ENCODE measurements around the gene SPATA2. TPM values are rescaled to one million over a fixed set of nuclear protein-coding genes. Genes with fewer than 3 reads are reported as not detected.
"Not testable (repeated sequence)": the region's sequence is repeated elsewhere in the genome, so short reads cannot be mapped to it uniquely, and the experiment has no call there.

SPATA2 gene
- total RNA-seq, 2 experiments from 2014 or later, result 8.4 to 9.0 TPM

DNA sequence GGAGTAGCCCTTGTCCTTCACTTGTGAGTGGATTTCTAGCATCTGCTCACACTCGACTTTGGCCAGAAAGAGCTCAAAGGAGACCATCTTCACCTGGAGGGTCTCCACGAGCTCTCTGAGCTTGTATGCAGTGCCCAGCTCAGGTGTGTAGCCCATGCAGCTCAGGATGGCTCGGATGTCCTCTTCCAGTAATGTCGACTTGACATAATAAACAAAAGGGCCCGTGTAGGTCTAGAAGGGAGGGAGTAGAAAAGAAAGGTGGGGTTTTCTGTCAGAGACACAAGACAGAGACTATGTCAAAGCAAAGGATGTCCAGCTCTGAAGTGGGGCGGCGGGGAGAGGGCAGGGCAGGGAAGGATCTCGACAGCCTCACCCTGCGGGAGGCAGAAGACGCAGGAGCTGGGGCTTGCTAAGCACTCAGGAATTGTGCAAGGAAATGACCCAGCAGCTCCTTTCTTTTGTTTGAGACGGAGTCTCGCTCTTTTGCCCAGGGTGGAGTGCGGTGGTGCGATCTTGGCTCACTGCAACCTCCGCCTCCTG is 8.6 kb downstream of the SPATA2 start:
- no peak for DNase-seq
- Mint-ChIP-seq H3K4me3 (no peak overlapping the region), H3K27ac (no peak overlapping the region), H3K9me3 (no peaks in the 10 kb centered on the region), H3K27me3 (no peaks in the 10 kb centered on the region), H3K4me1 (peaks cover 2% of the 10 kb centered on the region), H3K36me3 (ENCODE audit: low read depth) (peaks cover 25% of the 10 kb centered on the region)
- POLR2A ChIA-PET, result no interaction called here
- CTCF ChIA-PET, result interaction anchor here (1.5 to 2.7 kb wide), 2 partner anchors 9 to 19 kb away, joined by 3 to 10 read pairs; no protein-coding TSS in a partner anchor

- ChIA-PET CTCF (interaction anchor here (1.5 to 2.7 kb wide), 2 partner anchors 10 to 18 kb away, joined by 3 to 10 read pairs; no protein-coding TSS in a partner anchor), POLR2A (no interaction called here)
- H3K4me1 Mint-ChIP-seq, result peaks cover 2% of the 10 kb centered on the region
- DNase-seq, result no peak
- no peak overlapping the region for H3K27ac Mint-ChIP-seq
- H3K36me3 Mint-ChIP-seq (ENCODE audit: low read depth), result peaks cover 25% of the 10 kb centered on the region
- H3K9me3 Mint-ChIP-seq, result no peaks in the 10 kb centered on the region
- H3K27me3 Mint-ChIP-seq, result no peaks in the 10 kb centered on the region
- no peak overlapping the region for H3K4me3 Mint-ChIP-seq
Observed at GRCh38 chr20:49906101-49906604, 9.2 kb downstream of the SPATA2 start.

DNA sequence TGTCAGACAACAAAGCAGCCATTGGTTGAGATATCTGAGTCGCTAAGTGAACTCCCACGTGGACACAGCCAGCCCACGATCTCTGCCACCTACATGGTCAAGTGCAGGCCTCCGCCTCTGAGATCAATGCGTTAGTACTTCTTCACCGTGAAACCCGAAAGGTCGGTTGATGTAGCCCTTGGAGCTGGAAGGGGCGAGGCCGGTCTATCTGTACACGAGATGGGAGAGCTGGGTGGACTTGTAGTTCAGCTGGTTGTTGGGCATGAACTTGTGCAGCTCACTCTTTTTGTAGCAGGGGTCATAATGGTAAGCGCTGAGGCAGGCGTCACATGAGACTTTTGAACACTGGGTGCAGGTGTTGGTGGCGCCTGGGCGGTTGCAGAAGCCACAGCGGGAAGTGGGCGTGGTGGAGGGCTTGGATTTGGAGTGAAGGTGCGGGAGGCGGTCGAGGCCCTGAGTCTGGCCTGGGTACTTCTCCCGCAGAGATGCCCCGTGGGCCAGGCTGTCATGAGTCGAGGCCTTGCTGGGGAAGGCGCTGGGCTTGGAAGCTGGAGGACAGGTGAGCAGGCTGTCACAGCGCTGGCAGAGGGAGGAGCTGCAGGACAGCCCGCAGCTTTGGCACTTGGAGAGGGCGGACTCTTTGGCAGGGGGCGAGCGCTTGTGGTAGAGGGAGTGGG is 9.8 kb downstream of the SPATA2 start:
- H3K36me3 Mint-ChIP-seq (ENCODE audit: low read depth), result peaks cover 25% of the 10 kb centered on the region
- H3K4me3 Mint-ChIP-seq, result no peak overlapping the region
- H3K9me3 Mint-ChIP-seq, result no peaks in the 10 kb centered on the region
- no peaks in the 10 kb centered on the region for H3K27me3 Mint-ChIP-seq
- ChIA-PET CTCF (interaction anchor here (2.7 kb wide), 1 partner anchor 18 kb away, joined by 10 read pairs; no protein-coding TSS in a partner anchor), POLR2A (interaction anchor here (2.1 kb wide), 1 partner anchor 11 kb away, joined by 7 read pairs; no protein-coding TSS in a partner anchor)
- peaks cover 2% of the 10 kb centered on the region for H3K4me1 Mint-ChIP-seq
- peak overlapping the region; percentile 21 for H3K27ac Mint-ChIP-seq
- DNase-seq, result no peak

- Mint-ChIP-seq H3K4me3 (no peak overlapping the region), H3K36me3 (ENCODE audit: low read depth) (peaks cover 22% of the 10 kb centered on the region), H3K27me3 (no peaks in the 10 kb centered on the region), H3K27ac (no peak overlapping the region), H3K9me3 (no peaks in the 10 kb centered on the region), H3K4me1 (peaks cover 2% of the 10 kb centered on the region)
- POLR2A ChIA-PET, result interaction anchor here (2.1 kb wide), 1 partner anchor 11 kb away, joined by 7 read pairs; no protein-coding TSS in a partner anchor
- CTCF ChIA-PET, result interaction anchor here (0.6 to 2.7 kb wide), 4 partner anchors 9 to 764 kb away, joined by 3 to 10 read pairs (median 6); no protein-coding TSS in a partner anchor
- no peak for DNase-seq
Observed at GRCh38 chr20:49904440-49905214, 10.7 kb downstream of the SPATA2 start.

DNA sequence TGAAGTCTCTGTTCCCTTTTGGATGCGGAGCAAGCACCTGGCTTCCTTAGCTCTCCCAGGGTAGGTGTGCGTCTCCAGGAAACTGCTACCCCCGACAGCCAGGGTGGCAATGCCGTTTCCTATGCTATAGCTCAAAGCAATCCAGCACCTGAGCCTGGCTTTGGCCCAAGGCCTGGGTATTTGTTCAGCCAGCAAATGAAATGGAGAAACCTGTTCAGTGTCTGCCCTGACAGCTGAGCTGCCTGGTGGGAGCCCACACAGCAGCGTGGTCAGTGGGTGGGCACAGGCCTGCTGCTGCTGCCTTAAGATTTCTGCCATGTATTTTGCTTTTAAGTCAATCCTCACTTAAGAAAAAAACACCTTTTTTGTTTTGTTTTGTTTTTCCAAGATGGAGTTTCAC is 13.7 kb downstream of the SPATA2 start:
- CTCF ChIA-PET, result no interaction called here
- Mint-ChIP-seq H3K4me3 (no peak overlapping the region), H3K4me1 (peaks cover 2% of the 10 kb centered on the region), H3K36me3 (ENCODE audit: low read depth) (peaks cover 15% of the 10 kb centered on the region), H3K27ac (no peak overlapping the region), H3K27me3 (no peaks in the 10 kb centered on the region), H3K9me3 (no peaks in the 10 kb centered on the region)
- POLR2A ChIA-PET, result interaction anchor here (1.6 kb wide), 1 partner anchor 9 kb away, joined by 7 read pairs; no protein-coding TSS in a partner anchor
- no peak for DNase-seq

GRCh38 chr20:49899541-49900383 is 15.6 kb downstream of the SPATA2 start:
- ChIA-PET POLR2A (no interaction called here), CTCF (interaction anchor here (0.7 to 1.5 kb wide), 3 partner anchors 11 to 14 kb away, joined by 3 to 5 read pairs (median 4); no protein-coding TSS in a partner anchor)
- Mint-ChIP-seq H3K27me3 (no peaks in the 10 kb centered on the region), H3K27ac (no peak overlapping the region), H3K9me3 (no peaks in the 10 kb centered on the region), H3K4me3 (no peak overlapping the region), H3K4me1 (peaks cover 3% of the 10 kb centered on the region), H3K36me3 (ENCODE audit: low read depth) (peaks cover 4% of the 10 kb centered on the region)
- no peak for DNase-seq

- no peaks in the 10 kb centered on the region for H3K9me3 Mint-ChIP-seq
- no peak for DNase-seq
- ChIA-PET CTCF (interaction anchor here (0.6 to 1.1 kb wide), 2 partner anchors 175 to 213 kb away, joined by 3 to 4 read pairs; no protein-coding TSS in a partner anchor), POLR2A (interaction anchor here (0.7 to 0.9 kb wide), 2 partner anchors 35 to 172 kb away, joined by 3 read pairs; no protein-coding TSS in a partner anchor)
- no peak overlapping the region for H3K27ac Mint-ChIP-seq
- no peaks in the 10 kb centered on the region for H3K36me3 Mint-ChIP-seq (ENCODE audit: low read depth)
- H3K27me3 Mint-ChIP-seq, result no peaks in the 10 kb centered on the region
- peaks cover 32% of the 10 kb centered on the region for H3K4me1 Mint-ChIP-seq
- no peak overlapping the region for H3K4me3 Mint-ChIP-seq
Observed at GRCh38 chr20:49896204-49896603, 19.1 kb downstream of the SPATA2 start.

- CTCF ChIA-PET; DNase-seq; H3K36me3 Mint-ChIP-seq (ENCODE audit: low read depth); H3K27me3 Mint-ChIP-seq; POLR2A ChIA-PET; H3K9me3 Mint-ChIP-seq; H3K4me3 Mint-ChIP-seq; H3K27ac Mint-ChIP-seq: not testable (repeated sequence)
- H3K4me1 Mint-ChIP-seq, result peaks cover 32% of the 10 kb centered on the region
Observed at GRCh38 chr20:49895474-49896093, 19.7 kb downstream of the SPATA2 start.

DNA sequence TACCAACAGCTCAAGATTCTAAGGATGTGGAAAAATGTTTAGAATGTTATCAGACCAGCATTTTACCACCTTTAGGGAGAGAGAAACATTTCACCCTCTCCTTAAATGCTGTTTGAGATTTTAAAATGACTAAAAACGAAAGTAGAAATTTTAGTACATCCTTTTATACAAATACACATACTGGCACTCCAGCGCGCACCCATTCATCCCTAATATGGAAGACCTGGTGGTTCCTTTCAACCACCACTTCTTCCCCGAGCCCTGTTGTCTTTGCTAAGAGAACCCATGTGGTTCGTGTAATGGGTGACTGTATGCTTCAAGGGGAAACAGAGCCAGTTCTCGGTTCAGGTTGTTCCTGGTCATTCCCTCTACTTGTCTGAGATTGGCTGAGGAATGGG is 21.3 kb downstream of the SPATA2 start:
- peak; percentile 52 for DNase-seq
- peaks cover 11% of the 10 kb centered on the region for H3K36me3 Mint-ChIP-seq (ENCODE audit: low read depth)
- POLR2A ChIA-PET, result interaction anchor here (0.6 to 1.3 kb wide), 3 partner anchors 10 to 726 kb away, joined by 3 read pairs; no protein-coding TSS in a partner anchor
- peak overlapping the region; percentile 61 for H3K4me3 Mint-ChIP-seq
- no peaks in the 10 kb centered on the region for H3K9me3 Mint-ChIP-seq
- H3K27ac Mint-ChIP-seq, result peak overlapping the region; percentile 81
- peaks cover 34% of the 10 kb centered on the region for H3K4me1 Mint-ChIP-seq
- H3K27me3 Mint-ChIP-seq, result no peaks in the 10 kb centered on the region
- CTCF ChIA-PET, result interaction anchor here (0.9 to 2.4 kb wide), 4 partner anchors 19 to 352 kb away, joined by 3 to 17 read pairs (median 6); no protein-coding TSS in a partner anchor

DNA sequence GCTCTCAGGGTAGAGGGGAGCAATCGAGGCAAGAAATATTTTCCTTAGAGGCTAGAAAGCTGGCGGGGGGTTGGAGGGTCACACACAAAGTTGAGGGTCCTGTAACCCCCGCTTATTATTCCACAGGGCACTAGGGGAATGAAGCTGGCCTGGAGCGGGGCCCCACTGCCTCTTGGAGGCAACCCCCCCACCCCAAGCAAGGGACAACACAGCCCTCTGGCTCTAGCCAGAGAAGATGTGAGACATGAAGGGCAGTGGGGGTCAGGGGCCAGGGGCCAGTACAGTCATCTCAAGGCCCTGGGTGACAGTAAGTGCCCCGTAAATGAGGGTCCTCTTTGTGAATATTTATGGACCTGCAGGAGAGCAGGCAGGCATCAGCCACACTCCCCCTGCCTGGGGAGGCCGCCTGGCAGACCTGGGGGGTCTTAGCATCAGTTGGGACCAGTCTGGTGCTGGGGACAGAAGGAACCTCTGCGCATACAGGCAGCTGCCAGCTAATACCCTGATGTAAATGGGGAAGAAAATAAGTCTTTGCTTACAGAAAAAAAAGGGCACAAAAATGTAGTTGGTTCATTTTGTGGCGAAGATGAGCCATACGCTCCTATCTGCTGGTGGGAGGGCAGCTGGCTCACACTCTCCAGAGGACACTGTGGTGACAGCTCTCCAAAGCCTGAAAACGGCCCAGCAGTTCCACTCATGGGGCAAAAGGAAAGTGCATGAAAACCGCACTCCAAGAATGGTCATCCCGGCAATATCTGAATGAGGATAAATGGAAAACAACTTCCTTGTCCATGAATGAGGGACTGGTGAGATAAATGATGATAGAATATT is 21.9 kb downstream of the SPATA2 start:
- no peaks in the 10 kb centered on the region for H3K9me3 Mint-ChIP-seq
- H3K27ac Mint-ChIP-seq, result peak overlapping the region; percentile 81
- H3K36me3 Mint-ChIP-seq (ENCODE audit: low read depth), result peaks cover 17% of the 10 kb centered on the region
- H3K27me3 Mint-ChIP-seq, result no peaks in the 10 kb centered on the region
- H3K4me3 Mint-ChIP-seq, result peak overlapping the region; percentile 61
- ChIA-PET POLR2A (interaction anchor here (0.6 to 2.3 kb wide), 6 partner anchors 9 to 726 kb away, joined by 3 to 7 read pairs (median 3); partner anchors contain the start of gene SLC9A8), CTCF (interaction anchor here (0.9 to 2.4 kb wide), 5 partner anchors 20 to 351 kb away, joined by 3 to 17 read pairs (median 3); partner anchors contain the start of gene SPATA2)
- H3K4me1 Mint-ChIP-seq, result peaks cover 36% of the 10 kb centered on the region
- peak; percentile 48 for DNase-seq

- H3K36me3 Mint-ChIP-seq (ENCODE audit: low read depth), result peaks cover 21% of the 10 kb centered on the region
- no peak for DNase-seq
- POLR2A ChIA-PET, result interaction anchor here (0.9 to 2.3 kb wide), 5 partner anchors 9 to 352 kb away, joined by 3 to 7 read pairs (median 3); partner anchors contain the start of gene SLC9A8
- H3K27me3 Mint-ChIP-seq, result no peaks in the 10 kb centered on the region
- peak overlapping the region; percentile 81 for H3K27ac Mint-ChIP-seq
- CTCF ChIA-PET, result interaction anchor here (0.8 to 2.4 kb wide), 6 partner anchors 13 to 351 kb away, joined by 3 to 17 read pairs (median 4); partner anchors contain the start of genes SLC9A8 and SPATA2
- H3K4me1 Mint-ChIP-seq, result peaks cover 37% of the 10 kb centered on the region
- no peaks in the 10 kb centered on the region for H3K9me3 Mint-ChIP-seq
- H3K4me3 Mint-ChIP-seq, result peak overlapping the region; percentile 57
Observed at GRCh38 chr20:49892817-49893216, 22.5 kb downstream of the SPATA2 start.
